Stimulated activated CD8-positive, alpha-beta memory T cell treated with anti-CD3 and anti-CD28 coated beads, Interleukin-15, amount 100 ng/mL, for 1 hour (primary cell): Measurements from ENCODE around the gene MED20.
"Not testable (repeated sequence)": the region's sequence is repeated elsewhere in the genome, so short reads cannot be mapped to it uniquely, and the experiment has no call there.

Experiments
- DNase-seq: peaks from one replicate; pipeline ENCODE4 v3.0.0-alpha.2; 2020; ENCODE audit warnings: low read depth

MED20 gene, protein sequence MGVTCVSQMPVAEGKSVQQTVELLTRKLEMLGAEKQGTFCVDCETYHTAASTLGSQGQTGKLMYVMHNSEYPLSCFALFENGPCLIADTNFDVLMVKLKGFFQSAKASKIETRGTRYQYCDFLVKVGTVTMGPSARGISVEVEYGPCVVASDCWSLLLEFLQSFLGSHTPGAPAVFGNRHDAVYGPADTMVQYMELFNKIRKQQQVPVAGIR

DNA sequence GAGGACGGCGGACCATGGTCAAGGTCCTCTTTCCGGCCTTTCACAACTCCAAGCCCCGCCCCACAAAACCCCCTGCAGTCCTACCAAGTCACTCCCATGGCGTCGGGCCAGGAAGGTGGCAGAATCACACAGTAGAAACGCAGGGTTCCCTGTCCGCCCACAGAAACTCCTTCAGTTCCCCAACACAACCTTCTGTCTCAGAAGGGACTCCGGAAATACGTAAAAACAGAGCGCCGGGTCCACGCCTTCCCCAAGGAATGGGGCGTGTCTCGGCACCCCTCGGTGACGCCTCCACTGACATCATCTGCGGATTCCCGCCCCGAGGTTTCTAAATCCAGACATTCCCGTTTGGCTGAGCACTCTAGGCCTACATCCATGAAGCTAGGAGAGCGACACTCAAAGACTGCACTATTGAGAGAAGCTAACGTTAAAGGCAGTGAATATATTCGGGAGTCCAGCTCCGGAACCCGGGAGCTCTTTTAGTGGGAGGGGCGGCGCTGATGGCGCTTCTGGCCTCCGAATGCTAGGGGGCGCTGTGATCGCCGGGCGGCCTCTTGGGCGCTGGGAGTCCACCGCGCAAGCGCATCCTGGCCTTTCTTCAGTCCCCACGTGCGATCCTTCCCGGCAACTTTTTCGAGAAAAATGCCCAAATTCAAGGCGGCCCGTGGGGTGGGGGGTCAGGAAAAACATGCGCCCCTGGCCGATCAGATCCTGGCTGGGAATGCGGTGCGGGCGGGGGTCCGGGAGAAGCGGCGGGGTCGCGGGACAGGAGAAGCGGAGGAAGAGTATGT is at the start of gene MED20, which contains the start of gene BYSL:
MED20 (minus strand) TSS at position 219 of the 791 bp plus-strand sequence; CDS start at position 98, 121 bp downstream.
BYSL (plus strand) TSS at position 579 of the 791 bp plus-strand sequence; CDS start at position 643, 64 bp downstream.
- DNase-seq, result peak; percentile 91

DNA sequence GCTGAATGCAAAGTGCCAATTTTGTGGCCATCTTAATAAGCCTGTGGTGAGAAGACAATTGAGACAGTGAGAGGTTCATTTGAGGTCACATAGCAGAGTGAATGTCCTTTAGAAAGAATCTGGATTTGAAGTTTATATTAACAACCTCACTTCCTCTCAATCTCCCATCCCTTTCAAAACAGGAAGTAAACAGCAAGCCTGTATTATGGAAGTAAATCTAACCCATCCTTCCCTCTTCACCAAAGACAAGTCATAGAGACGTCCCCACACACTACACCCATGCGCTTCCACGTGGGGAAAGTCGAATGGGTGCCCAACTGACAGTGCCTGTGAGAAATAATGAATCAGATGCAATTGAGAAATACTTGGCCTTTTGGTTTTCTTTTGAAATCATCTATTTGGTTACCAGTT is 49.5 kb upstream of the MED20 start:
- no peak for DNase-seq

DNA sequence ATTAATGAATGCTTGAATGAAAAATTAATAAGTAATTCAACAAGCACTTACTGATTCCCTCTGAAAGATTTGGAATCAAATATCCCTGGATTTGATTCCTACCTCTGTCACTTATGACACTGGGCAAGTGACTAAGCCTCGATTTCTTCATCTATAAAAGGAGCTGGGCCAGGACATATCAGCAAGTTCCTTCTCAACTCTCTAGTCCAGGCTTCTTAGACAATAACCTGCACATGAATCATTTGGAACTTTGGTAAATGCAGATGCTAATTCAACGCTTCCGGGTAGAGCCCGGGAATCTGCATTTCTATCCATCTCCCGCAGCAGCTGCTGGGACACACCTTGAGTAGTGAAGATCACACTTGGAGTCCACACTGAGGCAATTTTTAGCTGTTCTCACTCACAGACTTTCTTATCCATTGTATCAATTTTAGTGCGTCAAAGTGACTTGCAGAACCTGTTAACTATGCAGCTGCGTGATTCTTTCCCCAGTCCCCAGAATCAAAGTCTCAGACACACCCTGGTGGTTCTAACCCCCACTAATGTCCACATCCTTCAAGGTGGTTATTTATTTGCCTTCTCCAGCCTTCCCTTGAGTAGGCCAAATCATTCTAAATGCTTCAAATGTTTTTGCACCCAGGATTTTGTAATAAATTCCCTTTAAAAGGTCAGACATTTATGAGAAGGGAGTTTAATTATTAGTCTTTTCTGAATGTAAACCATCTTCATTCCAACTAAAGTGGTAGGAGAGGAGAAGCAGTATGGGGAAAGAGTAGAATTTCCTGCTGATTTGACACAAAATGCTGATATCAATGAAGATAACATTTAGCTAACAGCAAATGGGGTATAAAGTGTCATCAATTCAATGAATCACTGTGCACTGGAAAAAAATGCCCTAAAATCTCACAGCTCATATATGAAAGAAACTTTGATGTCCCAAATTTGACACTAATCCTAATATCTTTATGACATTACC is 46.7 kb upstream of the MED20 start:
- no peak for DNase-seq

DNA sequence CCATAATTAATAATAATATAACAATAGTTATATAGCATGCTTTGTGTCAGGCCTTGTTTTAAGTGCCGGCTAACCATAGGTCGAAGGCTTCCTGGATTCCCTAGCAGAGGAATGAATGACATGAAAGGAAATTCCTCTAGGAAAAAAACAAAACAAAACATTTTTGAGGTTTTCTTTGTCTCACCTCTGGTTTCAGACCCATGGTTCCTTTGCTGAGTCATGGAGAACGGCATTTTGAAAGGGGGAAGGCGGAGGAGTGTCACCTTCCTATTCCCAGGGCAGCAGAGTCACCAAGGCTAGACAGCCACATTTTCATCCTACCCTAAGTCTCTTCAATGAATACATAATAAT is 46.0 kb upstream of the MED20 start:
- no peak for DNase-seq

DNA sequence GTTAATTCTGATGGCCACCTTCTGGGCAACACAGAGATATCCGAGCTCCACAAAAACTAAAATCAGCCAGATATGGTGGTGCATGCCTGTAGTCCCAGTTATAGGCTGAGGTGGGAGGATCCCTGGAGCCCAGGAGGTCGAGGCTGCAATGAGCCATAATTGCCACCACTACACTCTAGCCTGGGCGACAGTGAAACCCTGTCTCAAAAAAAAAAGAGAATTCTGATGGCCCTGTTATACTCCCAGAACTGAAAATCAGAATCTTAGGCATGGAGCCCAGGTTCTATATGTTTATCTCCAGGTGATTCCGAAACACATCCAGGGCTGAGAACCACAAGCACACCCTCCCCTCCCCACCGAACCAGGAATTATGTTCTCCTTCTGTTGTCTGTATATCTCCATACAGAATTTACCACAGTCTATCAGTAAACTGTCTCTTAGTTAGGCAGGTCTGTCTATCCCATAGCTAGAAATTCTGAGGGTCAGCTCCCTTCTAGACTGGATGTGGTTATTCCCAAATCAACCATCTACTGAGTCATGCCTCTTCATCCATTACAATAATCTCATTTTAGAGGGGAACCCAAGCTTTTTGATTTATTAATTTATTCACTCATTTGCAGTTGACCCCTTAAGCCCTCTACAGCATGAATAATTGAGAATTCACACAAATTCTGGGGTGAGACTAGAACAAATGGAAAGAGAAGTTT is 45.4 kb upstream of the MED20 start:
- DNase-seq, result no peak

DNA sequence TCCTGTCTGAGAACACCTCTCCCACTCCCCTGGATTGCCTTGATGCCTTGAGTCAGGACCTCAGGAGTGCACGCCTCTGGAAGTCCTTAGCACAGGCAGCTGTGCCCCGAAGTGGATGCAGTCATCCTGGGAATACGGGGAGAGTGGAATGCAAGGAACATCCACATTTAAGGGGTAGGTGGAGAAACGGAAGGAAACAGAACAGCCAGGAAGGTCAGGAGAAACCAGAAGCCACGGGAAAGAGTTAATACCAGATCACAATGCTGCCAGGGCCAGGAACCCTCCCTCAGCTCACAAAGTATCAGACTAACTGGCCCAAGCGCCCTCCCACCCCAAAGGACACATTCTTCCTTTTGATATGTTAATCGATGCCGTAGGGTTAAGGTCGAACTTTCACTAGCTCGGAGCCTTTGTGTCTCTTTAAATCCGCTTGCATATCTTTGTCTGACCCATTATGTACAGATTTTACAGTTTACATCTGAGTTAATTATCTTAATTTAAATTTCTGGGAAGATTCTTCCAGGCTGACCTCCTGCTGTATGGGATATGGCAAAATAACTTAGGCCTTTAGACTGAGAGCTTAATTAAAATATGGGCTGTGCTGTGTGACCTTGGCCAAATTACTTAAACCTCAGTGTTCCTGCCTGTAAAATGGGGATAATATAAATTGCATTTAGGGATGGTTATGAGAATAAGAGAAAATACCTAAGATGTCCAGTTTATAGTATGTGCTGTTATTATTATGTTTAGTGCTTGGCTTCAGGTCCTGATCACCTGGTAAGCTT is 44.7 kb upstream of the MED20 start:
- no peak for DNase-seq

DNA sequence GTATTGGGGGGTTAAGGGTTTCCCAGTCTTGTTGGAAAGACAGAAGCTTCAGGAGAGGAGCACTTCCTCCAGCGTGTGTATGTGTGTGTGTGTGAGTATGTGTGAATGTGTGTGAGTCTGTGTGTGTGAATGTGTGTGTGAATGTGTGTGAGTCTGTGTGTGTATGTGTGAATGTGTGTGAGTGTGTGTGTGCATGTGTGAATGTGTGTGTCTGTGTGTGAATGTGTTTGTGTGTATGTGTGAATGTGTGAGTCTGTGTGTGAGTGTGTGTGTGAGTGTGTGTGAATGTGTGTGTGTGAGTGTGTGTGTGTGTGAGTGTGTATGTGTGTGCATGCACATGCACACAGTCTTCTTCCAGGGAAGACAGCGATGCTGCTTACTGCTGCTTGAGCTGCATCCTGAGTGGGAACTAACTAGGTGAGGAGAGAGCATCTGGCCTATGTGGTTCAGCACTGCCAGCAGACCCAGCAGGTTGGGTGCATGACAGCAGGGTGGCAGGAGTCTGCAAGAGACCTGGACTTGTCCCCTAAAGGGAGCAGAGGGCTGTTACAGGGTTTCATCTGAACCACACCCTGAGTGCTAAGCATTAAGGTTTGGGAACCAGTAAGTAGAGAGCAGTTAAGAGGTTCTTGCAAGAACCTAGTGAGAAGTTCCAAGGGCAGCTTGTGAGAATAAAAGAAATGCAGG is 43.4 kb upstream of the MED20 start:
- no peak for DNase-seq

DNA sequence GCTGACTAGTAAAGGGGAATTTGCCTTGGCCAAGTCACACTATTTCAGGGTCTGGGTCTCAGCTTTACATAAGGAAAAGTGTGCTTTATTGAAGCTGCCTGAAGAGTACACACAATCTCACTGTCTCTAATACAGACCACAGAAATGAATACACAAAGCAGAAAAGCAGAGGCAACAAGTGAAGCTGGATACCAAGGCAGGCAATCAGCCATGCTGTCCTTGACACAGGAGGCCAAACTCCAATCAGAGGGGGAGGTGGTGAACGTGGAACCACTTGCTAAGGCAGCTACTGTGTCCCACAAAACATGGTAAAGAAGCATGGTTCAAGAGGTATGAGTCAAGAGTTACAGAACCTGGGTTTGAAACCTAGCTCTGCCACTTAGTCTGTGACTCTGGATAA is 42.4 kb upstream of the MED20 start:
- DNase-seq, result no peak

DNA sequence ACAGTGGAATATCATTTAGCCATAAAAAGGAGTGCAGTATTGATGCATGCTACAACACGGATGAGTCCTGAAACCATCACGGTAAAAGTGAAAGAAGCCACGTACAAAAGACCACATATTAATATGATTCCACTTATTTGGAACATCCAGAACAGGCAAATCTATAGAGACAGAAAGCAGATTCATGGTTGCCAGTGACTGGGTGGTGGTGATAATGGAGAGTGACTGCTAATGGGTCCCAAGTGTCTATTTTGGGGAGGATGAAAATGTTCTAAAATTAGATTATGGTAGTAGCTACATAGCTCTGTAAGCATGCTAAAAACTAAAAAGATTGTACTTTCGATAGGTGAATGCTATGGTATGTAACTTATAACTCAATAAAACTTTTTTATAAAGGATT is 39.1 kb upstream of the MED20 start:
- DNase-seq, result no peak

DNA sequence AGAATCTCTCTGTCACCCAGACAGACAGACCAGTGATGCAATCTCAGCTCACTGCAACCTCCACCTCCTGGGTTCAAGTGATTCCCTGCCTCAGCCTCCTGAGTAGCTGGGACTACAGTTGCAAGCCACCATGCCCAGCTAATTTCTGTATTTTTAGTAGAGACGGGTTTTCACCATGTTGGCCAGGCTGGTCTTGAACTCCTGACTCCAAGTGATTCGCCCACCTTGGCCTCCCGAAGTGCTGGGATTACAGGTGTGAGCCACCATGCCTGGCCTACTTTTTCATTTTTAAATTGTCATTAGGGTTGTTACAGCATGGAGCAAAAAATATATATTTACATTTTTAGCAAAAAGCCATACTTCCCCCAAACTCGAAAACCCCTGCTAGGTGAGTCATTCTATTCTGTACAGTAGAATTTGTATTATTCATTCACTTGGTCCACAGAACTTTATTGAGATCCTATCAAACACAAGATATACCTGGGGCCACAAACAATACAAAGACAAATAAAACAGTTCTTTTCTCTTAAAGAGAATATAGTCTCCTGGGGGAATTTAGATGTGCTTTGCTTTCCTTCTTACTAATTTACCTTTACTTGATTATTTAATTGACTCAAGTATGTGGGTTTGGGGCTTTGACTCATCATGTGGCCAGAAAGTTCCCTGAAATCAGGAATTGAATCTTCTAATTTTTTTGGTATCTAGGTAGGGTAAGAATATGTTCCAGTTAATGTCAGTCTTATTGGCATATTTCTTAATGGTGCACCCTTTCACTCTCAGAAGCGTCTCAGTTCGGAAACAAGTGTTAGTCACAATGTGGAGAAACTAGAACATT is 37.3 kb upstream of the MED20 start:
- no peak for DNase-seq

DNA sequence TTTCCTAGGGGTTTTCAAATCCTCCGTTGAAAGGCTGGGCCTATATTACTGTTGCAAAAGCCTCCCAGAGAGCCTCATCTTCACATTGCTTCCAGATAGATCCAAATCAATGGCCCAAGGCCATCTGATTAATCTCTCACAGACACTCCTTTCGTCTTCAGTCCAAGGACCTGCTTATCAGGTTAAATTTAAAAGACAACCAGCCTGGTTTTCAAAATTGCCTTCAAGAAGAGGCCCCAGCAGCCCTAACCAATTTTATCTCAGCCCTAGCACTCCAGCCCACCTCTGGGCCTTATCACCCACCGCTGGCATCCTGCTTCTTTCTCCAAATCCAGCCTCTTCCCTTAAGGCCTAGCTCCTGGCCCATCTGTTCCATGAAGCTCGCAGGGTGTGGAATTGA is 36.2 kb upstream of the MED20 start:
- no peak for DNase-seq

DNA sequence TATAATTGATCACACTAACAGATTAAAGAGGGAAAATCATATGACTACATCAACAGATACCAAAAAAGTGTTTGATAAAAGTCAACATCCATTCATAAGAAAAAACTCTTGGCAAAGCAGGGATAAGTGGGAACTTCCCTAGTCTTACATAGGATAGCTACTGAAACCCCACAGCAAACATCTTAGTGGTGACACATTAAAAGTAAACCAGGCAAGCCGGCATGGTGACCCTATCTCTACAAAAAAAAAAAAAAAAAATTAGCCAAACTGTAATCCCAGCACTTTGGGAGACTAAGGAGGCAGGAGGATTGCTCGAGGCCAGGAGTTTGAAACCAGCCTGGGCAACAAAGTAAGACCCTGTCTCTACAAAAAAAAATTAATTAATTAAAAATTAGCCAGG is 34.5 kb upstream of the MED20 start:
- DNase-seq, result no peak

DNA sequence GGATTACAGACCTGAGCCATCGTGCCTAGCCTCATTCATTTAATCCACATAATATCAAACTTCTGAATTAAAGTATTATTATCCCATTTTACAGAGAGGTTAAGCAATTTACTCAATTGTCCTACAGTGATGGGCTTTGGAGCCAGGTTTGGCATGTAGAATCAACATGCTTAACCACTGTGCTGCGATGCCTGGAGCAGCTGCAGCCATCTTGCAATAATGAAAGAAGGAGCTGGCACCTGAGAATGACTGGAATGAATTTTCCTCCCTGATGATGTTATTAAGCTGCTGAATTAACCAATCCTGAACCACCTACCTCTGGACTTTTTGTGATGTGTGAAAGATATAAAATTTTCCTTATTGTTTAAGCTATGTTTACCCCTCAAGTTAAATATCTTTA is 33.7 kb upstream of the MED20 start:
- DNase-seq, result no peak

DNA sequence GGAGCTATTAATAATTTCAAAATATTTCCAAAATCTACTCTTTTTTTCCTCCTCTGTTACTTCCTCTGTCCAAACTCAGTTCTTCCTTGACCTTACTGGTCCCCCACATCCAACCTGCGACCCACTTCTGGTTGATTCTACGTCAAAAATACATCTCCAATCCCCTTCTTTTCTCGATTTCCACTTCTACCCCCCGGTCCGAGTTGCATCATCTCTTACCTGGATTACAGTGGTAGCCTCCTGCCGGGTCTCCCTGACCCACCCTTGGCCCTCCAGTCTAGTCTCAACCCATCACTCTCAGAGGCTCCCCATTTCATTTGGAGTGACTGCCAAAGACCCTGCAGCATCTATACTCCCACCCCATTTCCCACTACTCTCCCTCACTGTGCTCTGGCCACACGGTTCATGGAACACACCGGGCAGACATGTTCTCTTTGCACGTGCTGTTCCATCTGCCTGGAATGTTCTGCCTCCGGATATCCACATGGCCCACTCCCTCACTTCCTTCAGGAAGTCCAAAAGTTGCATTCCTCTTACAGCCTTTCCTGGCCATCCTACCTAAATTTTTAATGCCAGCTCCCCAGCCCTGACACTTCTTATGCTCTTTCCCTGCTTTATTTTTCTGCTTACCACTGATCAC is 26.8 kb upstream of the MED20 start:
- no peak for DNase-seq

DNA sequence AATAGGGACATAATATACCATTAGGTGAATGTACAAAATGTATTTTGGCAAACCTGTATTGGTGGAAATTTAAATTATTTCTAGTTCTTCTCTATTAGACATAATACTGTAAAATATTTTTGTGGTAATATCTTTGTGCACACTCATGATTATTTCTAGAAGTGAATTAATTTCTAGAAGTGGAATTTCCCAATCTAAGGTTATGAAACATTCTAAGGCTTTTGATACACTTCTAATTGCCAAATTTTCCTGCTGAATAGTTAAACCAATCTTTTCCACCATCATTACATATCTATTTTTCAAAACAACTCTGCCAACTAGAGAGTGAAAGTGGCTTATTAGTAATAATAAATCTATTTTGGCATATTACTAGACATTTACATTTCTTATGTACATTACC is 22.5 kb upstream of the MED20 start:
- DNase-seq, result no peak

DNA sequence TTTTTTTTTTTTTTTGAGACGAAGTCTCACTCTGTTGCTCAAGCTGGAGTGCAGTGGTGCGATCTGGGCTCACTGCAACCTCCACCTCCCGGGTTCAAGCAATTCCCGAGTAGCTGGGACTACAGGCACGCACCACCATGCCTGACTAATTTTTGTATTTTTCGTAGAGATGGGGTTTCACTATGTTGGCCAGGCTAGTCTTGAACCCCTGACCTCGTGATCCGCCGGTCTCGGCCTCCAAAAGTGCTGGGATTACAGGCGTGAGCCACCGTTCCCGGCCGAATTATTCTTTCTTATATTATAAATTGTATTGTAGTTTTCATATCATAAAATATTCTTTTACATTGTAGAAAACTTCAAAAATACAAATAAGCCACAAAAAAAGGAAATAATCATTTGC is 21.9 kb upstream of the MED20 start:
- not testable (repeated sequence) for DNase-seq

DNA sequence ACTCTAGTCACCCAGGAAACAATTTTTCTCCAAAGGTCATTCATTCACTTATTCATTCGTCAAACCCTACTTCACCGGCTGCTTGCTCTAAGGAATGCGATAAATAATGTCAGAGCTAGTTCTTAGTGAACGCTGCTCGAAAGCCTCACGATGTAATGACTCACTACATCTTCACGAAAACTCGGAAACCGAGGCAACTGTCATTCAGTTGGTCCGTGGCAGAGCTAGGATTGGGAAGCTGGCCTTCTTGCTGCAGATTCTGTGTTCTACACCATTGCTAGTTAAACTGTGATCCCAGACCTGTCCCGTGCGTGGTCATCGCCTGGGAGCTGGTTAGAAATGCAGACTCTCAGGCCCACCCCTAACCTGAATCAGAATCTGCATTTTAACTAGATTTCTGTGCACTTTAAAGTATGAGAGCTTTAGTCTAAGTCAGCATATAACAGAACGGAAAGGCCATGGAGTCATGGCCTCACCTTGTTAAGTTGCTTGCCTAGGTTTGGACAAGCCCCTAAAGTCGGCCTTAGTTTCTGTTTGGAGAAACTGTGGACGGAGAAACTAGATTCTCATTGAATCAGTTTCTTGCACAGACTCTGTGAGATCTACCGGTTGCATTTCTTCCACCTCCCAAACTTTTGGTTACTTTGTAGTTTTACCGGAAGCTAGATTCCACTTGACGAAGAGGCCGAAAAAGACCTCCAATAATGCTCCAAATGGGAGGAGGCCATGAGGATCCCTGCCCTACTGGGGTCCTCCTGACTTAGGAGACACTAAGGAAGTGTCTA is 21.3 kb upstream of the MED20 start:
- DNase-seq, result no peak
